PC-9 (cell line): ENCODE results near the gene PITPNM3. TPM values are rescaled to one million over a fixed set of nuclear protein-coding genes. Genes with fewer than 3 reads are reported as not detected.
A peak's percentile ranks its signal among the peaks of the same experiment; 100 is the strongest.

ENCODE experiments used
- BruUV-seq: library from RNA; stranded (reverse); fragments of 400-500 nt; replicated peaks from 2 replicates; lab custom pipeline; 2021; lab: Mats Ljungman, UMichigan
- CTCF ChIA-PET: fragments of 300-600 bp; sonication (Branson Sonifier 250); formaldehyde crosslinking; loops from one replicate; lab custom pipeline; 2022; ENCODE audit warnings: antibody characterized with exemption; lab: Charles Lee
- POLR2A ChIA-PET: fragments of 300-600 bp; sonication (Branson Sonifier 250); formaldehyde crosslinking; loops from one replicate; lab custom pipeline; 2022; ENCODE audit warnings: antibody characterized with exemption; ENCODE audit not compliant: unreplicated experiment; lab: Charles Lee
- DNase-seq, 2 experiments: peaks; one replicate each; pipeline versions ENCODE4 v3.0.0 to v3.0.0-alpha.2; 2015 to 2022; ENCODE audit warnings: mixed read lengths in 1 of 2
- H2AFZ ChIP-seq: fragments of 200-600 bp; sonication (generic); 2 replicates; pipeline ENCODE4 v1.8.1; 2017; ENCODE audit warnings: antibody characterized with exemption
- H3F3A ChIP-seq: fragments of 200-600 bp; sonication (generic); 2 replicates; pipeline ENCODE4 v1.8.1; 2017; ENCODE audit warnings: antibody characterized with exemption, mild to moderate bottlenecking, low read depth; ENCODE audit not compliant: insufficient read depth
- H3K27ac ChIP-seq: fragments of 200-600 bp; sonication (generic); 2 replicates; pipeline ENCODE4 v1.6.1; 2016; ENCODE audit warnings: mixed run types
- H3K27me3 ChIP-seq: fragments of 200-600 bp; sonication (generic); 2 replicates; pipeline ENCODE4 v1.6.1; 2016; ENCODE audit warnings: low read depth, mixed run types; ENCODE audit not compliant: insufficient read depth
- H3K36me3 ChIP-seq: fragments of 200-600 bp; sonication (generic); 2 replicates; pipeline ENCODE4 v1.6.1; 2016; ENCODE audit warnings: low read depth, mixed run types
- H3K4me1 ChIP-seq: fragments of 200-600 bp; sonication (generic); replicated peaks from 2 replicates; pipeline ENCODE4 v1.6.1; 2016; ENCODE audit warnings: mixed run types; ENCODE audit not compliant: insufficient read depth
- H3K4me2 ChIP-seq: fragments of 200-600 bp; sonication (generic); 2 replicates; pipeline ENCODE4 v1.6.1; 2017; ENCODE audit warnings: mixed run types
- H3K4me3 ChIP-seq: fragments of 200-600 bp; sonication (generic); 2 replicates; pipeline ENCODE4 v1.6.1; 2016; ENCODE audit warnings: mixed run types
- H3K79me2 ChIP-seq: fragments of 200-600 bp; sonication (generic); 2 replicates; pipeline ENCODE4 v1.6.1; 2017; ENCODE audit warnings: low read depth, mixed run types
- H3K9me2 ChIP-seq: fragments of 200-600 bp; sonication (generic); 2 replicates; pipeline ENCODE4 v1.8.1; 2017; ENCODE audit warnings: mild to moderate bottlenecking; ENCODE audit not compliant: insufficient read depth
- H3K9me3 ChIP-seq: fragments of 200-600 bp; sonication (generic); 2 replicates; pipeline ENCODE4 v1.8.1; 2016; ENCODE audit warnings: low read depth; ENCODE audit not compliant: insufficient read depth
- H4K20me1 ChIP-seq: fragments of 200-600 bp; sonication (generic); 2 replicates; pipeline ENCODE4 v1.8.1; 2017; ENCODE audit not compliant: insufficient read depth
- EZH2 ChIP-seq: fragments of 200-600 bp; sonication (generic); IDR thresholded peaks from 2 replicates; pipeline ENCODE4 v1.8.0; 2017; ENCODE audit warnings: antibody characterized with exemption, low read depth
- intact Hi-C: fragments of 100-400 bp; cut with micrococcal nuclease; formaldehyde crosslinking; loops from one replicate; pipeline ENCODE4 v1.10.0; 2022; ENCODE audit not compliant: unreplicated experiment
- total RNA-seq: library from RNA; stranded (reverse); gene quantifications from 2 replicates; pipeline ENCODE4 v1.2.3, GENCODE V29; 2021
- TF ChIP-seq, protein P1 (sequence below): fragments of 200-600 bp; sonication (generic); conservative IDR thresholded peaks from 2 replicates; pipeline ENCODE4 v1.6.1; 2017; ENCODE audit warnings: mixed run types, antibody characterized with exemption, mild to moderate bottlenecking, moderate library complexity

PITPNM3 gene
- total RNA-seq, 1 experiment from 2014 or later = 16.9 TPM

DNA sequence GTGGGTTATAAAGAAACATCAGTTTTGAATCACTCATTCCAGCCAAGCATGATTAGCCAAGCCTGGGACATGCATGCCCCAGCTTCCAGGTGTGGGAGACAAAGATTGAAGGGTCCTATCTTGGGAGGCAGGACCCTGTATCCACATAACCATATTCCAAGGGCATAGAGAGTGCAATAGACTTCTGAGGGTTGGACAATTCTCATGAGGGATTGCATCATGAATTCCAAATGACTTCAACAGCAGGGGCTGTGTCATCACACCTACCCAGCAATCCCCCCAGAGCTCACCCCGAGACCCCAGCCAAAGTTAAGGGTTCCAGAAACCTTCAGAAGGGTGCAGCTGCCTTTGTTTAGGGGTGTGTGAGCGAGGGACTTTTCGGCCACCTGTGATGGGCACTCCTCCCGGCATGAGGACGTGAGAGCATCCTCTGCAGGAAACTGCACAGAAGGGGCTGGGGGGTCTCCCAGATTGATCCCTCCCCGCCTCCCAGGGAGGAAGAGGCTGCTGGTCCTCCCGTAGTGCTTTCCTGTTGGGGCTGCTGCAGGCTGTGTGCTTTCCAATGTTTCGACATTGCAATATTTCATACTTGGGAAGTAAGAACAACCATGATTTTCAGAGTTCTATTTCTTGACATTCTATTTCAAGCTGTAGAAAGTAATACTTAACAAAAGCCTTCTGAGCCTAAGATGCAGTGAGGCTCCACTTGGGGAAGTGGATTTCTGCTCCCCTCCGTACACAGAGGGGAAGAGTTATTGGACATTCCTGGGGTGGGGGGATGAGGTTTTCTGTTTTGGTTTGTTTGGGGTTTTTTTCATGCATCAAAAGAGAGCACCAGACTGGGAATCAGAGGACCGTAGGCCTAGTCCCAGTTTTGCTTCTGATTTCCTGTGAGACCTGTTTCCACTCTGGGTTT lies 13.3 kb upstream of the PITPNM3 start:
- Histone ChIP-seq H3K27me3 (no peaks in the 10 kb centered on the region), H3K9me2 (no peaks in the 10 kb centered on the region), H3K9me3 (no peaks in the 10 kb centered on the region), H3K4me2 (no peak overlapping the region), H3K27ac (no peak overlapping the region), H3K4me1 (peaks cover 7% of the 10 kb centered on the region; the same call in 1 of the 2 replicates), H3F3A (0 out of 2 replicates have a peak, but pooled peaks cover 7% of the 10 kb centered on the region), H3K4me3 (no peak overlapping the region), H4K20me1 (no peaks in the 10 kb centered on the region), H2AFZ (no peak overlapping the region), H3K79me2 (no peaks in the 10 kb centered on the region), H3K36me3 (no peaks in the 10 kb centered on the region)
- no peak for DNase-seq
- ChIA-PET CTCF (interaction anchor here (0.6 kb wide), 1 partner anchor 92 kb away, joined by 4 read pairs; no protein-coding TSS in a partner anchor), POLR2A (interaction anchor here (0.6 kb wide), 1 partner anchor 256 kb away, joined by 7 read pairs; no protein-coding TSS in a partner anchor)
- TF ChIP-seq, protein P1, sequence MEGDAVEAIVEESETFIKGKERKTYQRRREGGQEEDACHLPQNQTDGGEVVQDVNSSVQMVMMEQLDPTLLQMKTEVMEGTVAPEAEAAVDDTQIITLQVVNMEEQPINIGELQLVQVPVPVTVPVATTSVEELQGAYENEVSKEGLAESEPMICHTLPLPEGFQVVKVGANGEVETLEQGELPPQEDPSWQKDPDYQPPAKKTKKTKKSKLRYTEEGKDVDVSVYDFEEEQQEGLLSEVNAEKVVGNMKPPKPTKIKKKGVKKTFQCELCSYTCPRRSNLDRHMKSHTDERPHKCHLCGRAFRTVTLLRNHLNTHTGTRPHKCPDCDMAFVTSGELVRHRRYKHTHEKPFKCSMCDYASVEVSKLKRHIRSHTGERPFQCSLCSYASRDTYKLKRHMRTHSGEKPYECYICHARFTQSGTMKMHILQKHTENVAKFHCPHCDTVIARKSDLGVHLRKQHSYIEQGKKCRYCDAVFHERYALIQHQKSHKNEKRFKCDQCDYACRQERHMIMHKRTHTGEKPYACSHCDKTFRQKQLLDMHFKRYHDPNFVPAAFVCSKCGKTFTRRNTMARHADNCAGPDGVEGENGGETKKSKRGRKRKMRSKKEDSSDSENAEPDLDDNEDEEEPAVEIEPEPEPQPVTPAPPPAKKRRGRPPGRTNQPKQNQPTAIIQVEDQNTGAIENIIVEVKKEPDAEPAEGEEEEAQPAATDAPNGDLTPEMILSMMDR = no peak
- no peak for TF ChIP-seq EZH2
- intact Hi-C loops = no loop called here
- BruUV-seq = no TSS peak

GRCh38 chr17:6568184-6568758 lies 11.9 kb upstream of the PITPNM3 start:
- H3F3A ChIP-seq = peaks cover 3% of the 10 kb centered on the region; the same call in 1 of the 2 replicates
- no peak for DNase-seq
- H4K20me1 ChIP-seq = no peaks in the 10 kb centered on the region
- no peaks in the 10 kb centered on the region for H3K79me2 ChIP-seq
- no peaks in the 10 kb centered on the region for H3K9me2 ChIP-seq
- no TSS peak for BruUV-seq
- no peak overlapping the region for H2AFZ ChIP-seq
- TF ChIP-seq, protein P1 = no peak
- no peak for TF ChIP-seq EZH2
- H3K4me3 ChIP-seq = no peak overlapping the region
- no peak overlapping the region for H3K4me2 ChIP-seq
- no peaks in the 10 kb centered on the region for H3K36me3 ChIP-seq
- no peak overlapping the region for H3K27ac ChIP-seq
- H3K4me1 ChIP-seq = peaks cover 7% of the 10 kb centered on the region; the same call in 1 of the 2 replicates
- ChIA-PET POLR2A (no interaction called here), CTCF (interaction anchor here (1.3 kb wide), 1 partner anchor 95 kb away, joined by 13 read pairs; no protein-coding TSS in a partner anchor)
- intact Hi-C loops = no loop called here
- H3K27me3 ChIP-seq = no peaks in the 10 kb centered on the region
- H3K9me3 ChIP-seq = no peaks in the 10 kb centered on the region

DNA sequence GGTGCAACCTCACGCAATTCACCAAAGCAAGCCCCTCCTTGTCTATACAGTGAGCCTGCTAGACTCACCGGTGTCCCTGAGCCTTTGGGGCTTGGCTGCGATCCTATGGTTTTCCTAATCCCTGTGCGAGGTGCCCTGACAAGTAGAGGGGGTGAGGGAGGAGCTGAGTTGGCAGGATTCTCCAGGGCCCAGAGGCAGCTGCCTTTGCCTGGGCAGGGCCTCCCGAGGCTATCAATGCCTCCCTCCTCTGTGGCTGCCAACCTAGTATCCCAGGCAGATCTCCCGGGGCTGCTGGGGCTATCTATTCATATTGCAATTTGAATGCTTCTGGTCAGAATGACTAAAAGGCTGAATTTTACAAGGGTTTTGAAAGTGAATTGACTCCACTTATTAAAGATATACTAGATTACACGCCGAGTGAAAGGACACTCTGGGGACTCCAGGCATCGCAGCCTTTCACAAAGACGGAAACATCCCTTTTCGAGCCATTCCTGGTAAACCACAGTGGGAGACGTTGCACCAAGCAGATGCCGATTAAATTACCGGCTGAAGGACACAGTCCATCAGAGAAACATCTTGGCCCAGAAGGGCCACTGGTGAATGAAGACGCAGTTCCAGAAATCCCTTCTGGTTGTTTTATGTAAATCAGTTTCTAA lies 11.3 kb upstream of the PITPNM3 start:
- no peaks in the 10 kb centered on the region for H3K27me3 ChIP-seq
- DNase-seq = peak in 1 of 2 experiments; percentile 59
- CTCF ChIA-PET = interaction anchor here (1.3 kb wide), 1 partner anchor 94 kb away, joined by 13 read pairs; no protein-coding TSS in a partner anchor
- H3K9me3 ChIP-seq = no peaks in the 10 kb centered on the region
- H3K4me2 ChIP-seq = no peak overlapping the region
- H3K27ac ChIP-seq = peak overlapping the region; percentile 67
- BruUV-seq = no TSS peak
- H3F3A ChIP-seq = peaks cover 9% of the 10 kb centered on the region; the same call in 1 of the 2 replicates
- H3K4me3 ChIP-seq = no peak overlapping the region
- no peaks in the 10 kb centered on the region for H3K9me2 ChIP-seq
- H3K4me1 ChIP-seq = peaks cover 7% of the 10 kb centered on the region; the same call in 1 of the 2 replicates
- H3K79me2 ChIP-seq = no peaks in the 10 kb centered on the region
- H2AFZ ChIP-seq = no peak overlapping the region
- H3K36me3 ChIP-seq = no peaks in the 10 kb centered on the region
- TF ChIP-seq, protein P1 = no peak
- TF ChIP-seq EZH2 = no peak
- POLR2A ChIA-PET = no interaction called here
- H4K20me1 ChIP-seq = no peaks in the 10 kb centered on the region
- intact Hi-C loops = no loop called here
